ENCODE results near the gene SETD1B. TPM values are rescaled to one million over a fixed set of nuclear protein-coding genes. Genes with fewer than 3 reads are reported as not detected.

Gene SETD1B
- total and polyA plus RNA-seq, 2 of the 4 experiments (the other 2 are of a cell fraction), result 0.90 to 5.1 TPM

- no peak overlapping the region for H3K18ac ChIP-seq (ENCODE audit: low read depth, low read length)
- peak overlapping the region; percentile 87 for H2AFZ ChIP-seq (replicated peaks; ENCODE audit: low read length, poor library complexity)
- peak overlapping the region; percentile 13; the same call in 1 of the 2 replicates for H3K4me3 ChIP-seq (ENCODE audit: insufficient read depth, low read depth, low read length)
- H3K9me3 ChIP-seq (ENCODE audit: control insufficient read depth, insufficient read depth, low read length), result no peaks in the 10 kb centered on the region
- H4K91ac ChIP-seq (ENCODE audit: insufficient read depth, low read depth, low read length), result peak overlapping the region; percentile 91
- H2AK5ac ChIP-seq (ENCODE audit: low read depth, low read length), result peak overlapping the region; percentile 97
- peak overlapping the region; percentile 30; the same call in 1 of the 2 replicates for H3K56ac ChIP-seq (ENCODE audit: extremely low read depth, insufficient read depth, low read length)
- 16% methylated on average over 16 of the region's 39 CpGs; no CpG with 5 or more reads in 1 of the 2 experiments for WGBS, 2 experiments (ENCODE audit: extremely low coverage in 2 of 2, insufficient read length in 1 of 2)
- DNase-seq (peak; percentile 83), ATAC-seq (ENCODE audit: low read depth) (peak; percentile 28)
- peak overlapping the region; percentile 49 for H3K27ac ChIP-seq (ENCODE audit: insufficient read depth, low read length)
- H3K23ac ChIP-seq (ENCODE audit: low read depth, low read length), result peak overlapping the region; percentile 30
- peak overlapping the region; percentile 22 to 67; a peak in 2 of 4 replicates for H4K8ac ChIP-seq (ENCODE audit: low read depth in 2 of 2, low read length in 2 of 2)
- peak overlapping the region; percentile 10; the same call in 1 of the 2 replicates for H2BK120ac ChIP-seq (ENCODE audit: low read depth, low read length)
- H2AK9ac ChIP-seq (replicated peaks; ENCODE audit: low read depth, low read length, poor library complexity), result peak overlapping the region; percentile 95
- no peak overlapping the region for H2BK20ac ChIP-seq (ENCODE audit: low read depth, low read length)
- peak overlapping the region; percentile 17; the same call in 1 of the 3 replicates for H2BK15ac ChIP-seq (ENCODE audit: low read depth, low read length)
- peaks cover 6 to 57% of the 10 kb centered on the region in 2 experiments; a peak in 3 of 4 replicates for H3K79me1 ChIP-seq (ENCODE audit: low read depth in 1 of 2, low read length in 2 of 2)
- in situ Hi-C loops (cut with MboI; ENCODE audit: low sequenced_read_pairs), result no loop called here
- dilution Hi-C loops (cut with HindIII; ENCODE audit: low sequenced_read_pairs, unreplicated experiment), result no loop called here
- peak overlapping the region; percentile 70 for H2BK5ac ChIP-seq (ENCODE audit: low read depth, low read length, poor library complexity, severe bottlenecking)
- TF ChIP-seq, protein P1, sequence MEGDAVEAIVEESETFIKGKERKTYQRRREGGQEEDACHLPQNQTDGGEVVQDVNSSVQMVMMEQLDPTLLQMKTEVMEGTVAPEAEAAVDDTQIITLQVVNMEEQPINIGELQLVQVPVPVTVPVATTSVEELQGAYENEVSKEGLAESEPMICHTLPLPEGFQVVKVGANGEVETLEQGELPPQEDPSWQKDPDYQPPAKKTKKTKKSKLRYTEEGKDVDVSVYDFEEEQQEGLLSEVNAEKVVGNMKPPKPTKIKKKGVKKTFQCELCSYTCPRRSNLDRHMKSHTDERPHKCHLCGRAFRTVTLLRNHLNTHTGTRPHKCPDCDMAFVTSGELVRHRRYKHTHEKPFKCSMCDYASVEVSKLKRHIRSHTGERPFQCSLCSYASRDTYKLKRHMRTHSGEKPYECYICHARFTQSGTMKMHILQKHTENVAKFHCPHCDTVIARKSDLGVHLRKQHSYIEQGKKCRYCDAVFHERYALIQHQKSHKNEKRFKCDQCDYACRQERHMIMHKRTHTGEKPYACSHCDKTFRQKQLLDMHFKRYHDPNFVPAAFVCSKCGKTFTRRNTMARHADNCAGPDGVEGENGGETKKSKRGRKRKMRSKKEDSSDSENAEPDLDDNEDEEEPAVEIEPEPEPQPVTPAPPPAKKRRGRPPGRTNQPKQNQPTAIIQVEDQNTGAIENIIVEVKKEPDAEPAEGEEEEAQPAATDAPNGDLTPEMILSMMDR (conservative IDR thresholded peaks at IDR 0.05; ENCODE audit: low read depth, low read length), result peak; percentile 34
- TF ChIP-seq POLR2A (IDR thresholded peaks at IDR 0.05; ENCODE audit: low read depth, low read length) (no peak), BHLHE40 (IDR thresholded peaks at IDR 0.05; ENCODE audit: low read depth, low read length) (0 out of 2 replicates have a peak, but pooled peaks have one; percentile 11), SMC3 (IDR thresholded peaks at IDR 0.05; ENCODE audit: low read depth, low read length) (peak; percentile 19; the same call in 1 of the 2 replicates), MAZ (IDR thresholded peaks at IDR 0.05; ENCODE audit: borderline replicate concordance, low read depth, low read length) (peak; percentile 49; the same call in 1 of the 2 replicates), MXI1 (IDR thresholded peaks at IDR 0.05; ENCODE audit: borderline replicate concordance, low read depth, low read length) (peak; percentile 73), RAD21 (IDR thresholded peaks at IDR 0.05; ENCODE audit: low read length) (peak; percentile 31), MAFK (IDR thresholded peaks at IDR 0.05; ENCODE audit: low read depth, low read length) (no peak)
- TF ChIP-seq, protein P2, sequence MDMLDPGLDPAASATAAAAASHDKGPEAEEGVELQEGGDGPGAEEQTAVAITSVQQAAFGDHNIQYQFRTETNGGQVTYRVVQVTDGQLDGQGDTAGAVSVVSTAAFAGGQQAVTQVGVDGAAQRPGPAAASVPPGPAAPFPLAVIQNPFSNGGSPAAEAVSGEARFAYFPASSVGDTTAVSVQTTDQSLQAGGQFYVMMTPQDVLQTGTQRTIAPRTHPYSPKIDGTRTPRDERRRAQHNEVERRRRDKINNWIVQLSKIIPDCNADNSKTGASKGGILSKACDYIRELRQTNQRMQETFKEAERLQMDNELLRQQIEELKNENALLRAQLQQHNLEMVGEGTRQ (IDR thresholded peaks at IDR 0.05; ENCODE audit: low read depth, low read length), result no peak
- H3K9me1 ChIP-seq (ENCODE audit: insufficient read depth, low read length), result peaks cover 4% of the 10 kb centered on the region; the same call in 1 of the 2 replicates
- peaks cover 34% of the 10 kb centered on the region for H3K4me1 ChIP-seq (ENCODE audit: control insufficient read depth, insufficient read depth, low read length)
- H4K20me1 ChIP-seq (ENCODE audit: insufficient read depth, low read length), result peaks cover 11% of the 10 kb centered on the region
- H3K9ac ChIP-seq (ENCODE audit: low read depth, low read length), result peak overlapping the region; percentile 50
- ChIA-PET CTCF (interaction anchor here (0.6 to 2.3 kb wide), 3 partner anchors 15 to 115 kb away, joined by 3 to 8 read pairs (median 4); no protein-coding TSS in a partner anchor), POLR2A (ENCODE audit: unreplicated experiment) (interaction anchor here (0.6 kb wide), 2 partner anchors 15 to 67 kb away, joined by 5 read pairs; no protein-coding TSS in a partner anchor)
- peak overlapping the region; percentile 88 for H3K4me2 ChIP-seq (ENCODE audit: low read depth, low read length)
- peak overlapping the region; percentile 78 for H3K14ac ChIP-seq (replicated peaks; ENCODE audit: low read depth, low read length)
- no peaks in the 10 kb centered on the region for H3K27me3 ChIP-seq (ENCODE audit: control insufficient read depth, insufficient read depth, low read length)
- no peak overlapping the region; the same call in 1 of the 2 replicates for H4K5ac ChIP-seq (ENCODE audit: low read depth, low read length)
- no TSS peak for BruUV-seq (replicated peaks)
- H3K36me3 ChIP-seq (ENCODE audit: control insufficient read depth, insufficient read depth, low read length), result peaks cover 9% of the 10 kb centered on the region; the same call in 1 of the 2 replicates
- intact Hi-C loops (cut with micrococcal nuclease), result loop anchor here (5.0 to 10.0 kb wide), 2 partner anchors 225 to 242 kb away; partner anchors contain the start of gene BCL7A
- peak overlapping the region; percentile 77 for H3K4ac ChIP-seq (ENCODE audit: low read depth, low read length)
These were observed 6.7 kb upstream of the SETD1B start for GRCh38 chr12:121796855-121797751.

Measured in IMR-90 (cell line).